Measurements from ENCODE around the gene ABHD10.

Gene ABHD10

DNA sequence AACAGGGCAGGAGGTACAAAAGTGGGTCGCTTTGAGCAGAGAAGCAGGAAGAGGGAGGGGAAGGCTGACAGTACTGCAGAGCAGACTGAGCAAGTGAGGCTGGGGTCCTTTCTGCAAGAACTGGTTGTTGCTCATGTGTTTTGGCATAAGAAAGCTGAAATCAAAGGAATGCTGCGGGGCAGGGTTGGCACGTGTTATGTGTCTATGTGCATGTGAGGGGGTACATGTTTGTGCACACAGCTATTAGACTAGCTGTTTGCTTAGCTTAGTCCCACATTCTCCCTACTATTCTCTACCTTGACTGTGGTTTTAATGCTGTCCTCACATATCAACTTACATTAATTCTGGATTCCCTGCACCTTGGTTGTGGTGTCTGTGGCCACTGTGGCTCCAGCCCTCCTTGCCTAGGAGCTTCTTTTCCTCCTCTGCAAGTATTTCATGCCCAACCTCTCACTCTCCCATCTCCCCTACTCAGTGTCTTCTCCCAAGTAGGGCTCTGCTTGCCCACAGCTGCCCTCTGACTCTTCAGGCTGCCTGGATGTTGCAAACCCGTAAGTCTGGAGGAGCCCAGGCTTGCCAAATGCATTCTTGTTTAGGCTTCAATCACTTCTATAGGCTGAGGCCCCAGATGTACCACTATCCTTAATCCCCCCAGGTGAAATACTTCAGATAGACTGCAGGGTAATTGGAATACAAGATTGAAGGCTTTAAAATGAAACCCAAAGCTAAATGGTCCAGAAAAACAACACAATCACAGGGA is 24.7 kb downstream of the ABHD10 start:
- no peak overlapping the region for H3K4me3 ChIP-seq (ENCODE audit: low read depth, low read length)
- no peak for DNase-seq (ENCODE audit: low read depth)
- TF ChIP-seq, protein P1, sequence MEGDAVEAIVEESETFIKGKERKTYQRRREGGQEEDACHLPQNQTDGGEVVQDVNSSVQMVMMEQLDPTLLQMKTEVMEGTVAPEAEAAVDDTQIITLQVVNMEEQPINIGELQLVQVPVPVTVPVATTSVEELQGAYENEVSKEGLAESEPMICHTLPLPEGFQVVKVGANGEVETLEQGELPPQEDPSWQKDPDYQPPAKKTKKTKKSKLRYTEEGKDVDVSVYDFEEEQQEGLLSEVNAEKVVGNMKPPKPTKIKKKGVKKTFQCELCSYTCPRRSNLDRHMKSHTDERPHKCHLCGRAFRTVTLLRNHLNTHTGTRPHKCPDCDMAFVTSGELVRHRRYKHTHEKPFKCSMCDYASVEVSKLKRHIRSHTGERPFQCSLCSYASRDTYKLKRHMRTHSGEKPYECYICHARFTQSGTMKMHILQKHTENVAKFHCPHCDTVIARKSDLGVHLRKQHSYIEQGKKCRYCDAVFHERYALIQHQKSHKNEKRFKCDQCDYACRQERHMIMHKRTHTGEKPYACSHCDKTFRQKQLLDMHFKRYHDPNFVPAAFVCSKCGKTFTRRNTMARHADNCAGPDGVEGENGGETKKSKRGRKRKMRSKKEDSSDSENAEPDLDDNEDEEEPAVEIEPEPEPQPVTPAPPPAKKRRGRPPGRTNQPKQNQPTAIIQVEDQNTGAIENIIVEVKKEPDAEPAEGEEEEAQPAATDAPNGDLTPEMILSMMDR (IDR thresholded peaks at IDR 0.05; ENCODE audit: insufficient read depth, low read depth, low read length, missing control alignments), result no peak

DNA sequence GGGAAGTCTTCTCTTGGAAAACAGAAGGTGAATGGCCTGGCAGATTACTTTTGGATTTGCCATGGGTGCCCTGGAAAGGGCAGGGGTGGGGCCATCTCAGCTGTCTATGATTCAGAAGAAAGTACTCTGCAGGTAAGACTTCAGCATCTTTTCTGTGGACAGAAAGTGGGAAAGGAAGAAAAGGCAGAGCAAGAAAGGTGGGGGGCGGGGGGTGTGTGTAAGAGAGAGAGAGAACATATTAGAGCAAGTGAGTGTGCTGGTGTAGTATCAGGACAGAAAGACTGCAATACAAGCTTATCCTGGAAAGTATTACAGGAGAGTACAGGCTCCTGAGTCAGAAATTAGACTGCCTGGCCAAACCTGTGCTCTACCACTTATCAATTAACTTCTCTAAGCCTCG is 25.4 kb downstream of the ABHD10 start:
- TF ChIP-seq, protein P1 (IDR thresholded peaks at IDR 0.05; ENCODE audit: insufficient read depth, low read depth, low read length, missing control alignments), result no peak
- no peak overlapping the region for H3K4me3 ChIP-seq (ENCODE audit: low read depth, low read length)
- no peak for DNase-seq (ENCODE audit: low read depth)

GRCh38 chr3:112004669-112005068 is 25.8 kb downstream of the ABHD10 start:
- no peak overlapping the region for H3K4me3 ChIP-seq (ENCODE audit: low read depth, low read length)
- TF ChIP-seq, protein P1 (IDR thresholded peaks at IDR 0.05; ENCODE audit: insufficient read depth, low read depth, low read length, missing control alignments), result no peak
- no peak for DNase-seq (ENCODE audit: low read depth)

DNA sequence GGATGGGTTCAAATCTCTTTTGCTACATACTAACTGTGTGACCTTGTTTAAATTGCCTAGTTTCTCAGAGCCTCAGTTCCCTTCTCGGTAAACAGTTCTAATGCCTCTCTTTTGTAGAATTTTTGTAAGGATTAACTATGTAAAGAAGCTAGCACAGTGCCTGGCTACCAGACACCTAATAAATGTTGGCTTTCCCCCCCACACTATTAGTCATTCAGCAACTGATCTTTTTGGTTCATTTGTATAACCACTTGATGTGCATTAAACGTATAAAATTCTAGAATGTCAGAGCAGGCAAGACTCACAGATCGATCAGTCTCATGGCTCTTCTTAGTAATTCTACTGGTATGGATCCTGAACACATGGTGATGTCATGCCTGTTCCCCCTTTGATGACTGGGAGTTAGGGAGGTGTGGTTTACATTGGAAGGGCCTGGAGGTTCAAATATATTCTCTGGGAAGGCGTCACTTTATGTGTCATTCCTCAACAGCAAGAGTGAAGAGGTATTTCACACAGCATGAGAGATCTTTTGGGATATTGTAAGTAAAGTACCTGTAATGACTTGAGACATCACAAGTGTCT is 26.4 kb downstream of the ABHD10 start:
- DNase-seq (ENCODE audit: low read depth), result no peak
- TF ChIP-seq, protein P1 (IDR thresholded peaks at IDR 0.05; ENCODE audit: insufficient read depth, low read depth, low read length, missing control alignments), result no peak
- no peak overlapping the region for H3K4me3 ChIP-seq (ENCODE audit: low read depth, low read length)

GRCh38 chr3:112007633-112008032 is 28.8 kb downstream of the ABHD10 start:
- H3K4me3 ChIP-seq (ENCODE audit: low read depth, low read length), result no peak overlapping the region
- TF ChIP-seq, protein P1 (IDR thresholded peaks at IDR 0.05; ENCODE audit: insufficient read depth, low read depth, low read length, missing control alignments), result no peak
- no peak for DNase-seq (ENCODE audit: low read depth)

DNA sequence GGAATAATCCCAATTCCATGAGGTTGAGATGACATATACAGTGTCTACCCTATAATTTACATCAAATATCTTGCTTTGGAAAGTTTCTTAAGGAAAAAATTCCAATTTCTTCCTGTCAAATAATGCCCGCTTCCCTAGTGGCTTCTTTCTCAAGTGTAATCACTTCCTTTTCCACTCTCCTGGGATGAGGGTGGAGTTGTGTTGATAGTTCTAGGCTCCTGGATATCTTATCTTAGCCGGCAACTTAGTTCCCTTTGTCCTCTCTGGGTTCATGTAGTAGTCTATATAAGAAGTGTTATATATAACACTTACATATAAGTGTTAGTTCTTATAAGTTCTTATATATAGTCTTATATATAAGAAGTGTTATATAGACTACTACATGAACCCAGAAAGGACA is 30.8 kb downstream of the ABHD10 start:
- TF ChIP-seq, protein P1 (IDR thresholded peaks at IDR 0.05; ENCODE audit: insufficient read depth, low read depth, low read length, missing control alignments), result no peak
- H3K4me3 ChIP-seq (ENCODE audit: low read depth, low read length), result no peak overlapping the region
- no peak for DNase-seq (ENCODE audit: low read depth)

Measured in GM12865 (cell line).